Activated T-helper 1 cell treated with anti-CD3 and anti-CD28 coated beads, Interleukin-12 subunit alpha, Interleukin-12 subunit beta, Interleukin-2, Interleukin-4 antibody, amounts not matched to agents 30 ng/mL and 10 ng/mL and 1 ng/mL, durations not matched to agents 14 hours and 24 hours and 36 hours (primary cell): ENCODE data around the gene RAC3. TPM values are rescaled to one million over a fixed set of nuclear protein-coding genes. Genes with fewer than 3 reads are reported as not detected.

Source experiments
- DNase-seq: peaks from one replicate; pipeline ENCODE4 v3.0.0; 2021; ENCODE audit warnings: low spot score
- H3K27ac Mint-ChIP-seq: one replicate; pipeline ENCODE4 v1.8.0; 2021; ENCODE audit warnings: mild to moderate bottlenecking, mixed read lengths
- H3K27me3 Mint-ChIP-seq: one replicate; pipeline ENCODE4 v1.8.0; 2022; ENCODE audit warnings: mild to moderate bottlenecking, moderate library complexity, mixed read lengths; ENCODE audit not compliant: insufficient read depth
- H3K36me3 Mint-ChIP-seq: one replicate; pipeline ENCODE4 v1.8.0; 2021; ENCODE audit warnings: low read depth, mixed read lengths
- H3K4me1 Mint-ChIP-seq: one replicate; pipeline ENCODE4 v1.8.0; 2021; ENCODE audit warnings: low read depth, mixed read lengths
- H3K4me3 Mint-ChIP-seq: one replicate; pipeline ENCODE4 v1.8.0; 2021; ENCODE audit warnings: mild to moderate bottlenecking, moderate library complexity, mixed read lengths
- H3K9me3 Mint-ChIP-seq: one replicate; pipeline ENCODE4 v1.8.0; 2021; ENCODE audit warnings: mixed read lengths
- intact Hi-C: fragments of 100-400 bp; cut with micrococcal nuclease; formaldehyde crosslinking; loops from one replicate; pipeline ENCODE4 v1.15.1; 2024
- total RNA-seq: library from RNA; stranded (reverse); gene quantifications from 2 replicates; pipeline ENCODE4 v1.2.3, GENCODE V29; 2022

Gene RAC3
- total RNA-seq, 1 donor from 2014 or later: 9.4 TPM

GRCh38 chr17:82018989-82019689 lies 12.3 kb upstream of the RAC3 start:
- H3K9me3 Mint-ChIP-seq: no peaks in the 10 kb centered on the region
- no peak overlapping the region for H3K4me3 Mint-ChIP-seq
- no peak overlapping the region for H3K27ac Mint-ChIP-seq
- peaks cover 3% of the 10 kb centered on the region for H3K36me3 Mint-ChIP-seq
- no peak for DNase-seq
- peaks cover 14% of the 10 kb centered on the region for H3K4me1 Mint-ChIP-seq
- intact Hi-C loops: no loop called here
- no peaks in the 10 kb centered on the region for H3K27me3 Mint-ChIP-seq

GRCh38 chr17:82019690-82020571 lies 11.5 kb upstream of the RAC3 start:
- peak overlapping the region; percentile 30 for H3K4me3 Mint-ChIP-seq

GRCh38 chr17:82020572-82021106 lies 10.8 kb upstream of the RAC3 start:
- intact Hi-C loops: loop anchor here (1.0 to 10.0 kb wide), 4 partner anchors 47 to 308 kb away; partner anchors contain the start of genes DUS1L and SLC25A10
- Mint-ChIP-seq H3K36me3 (peaks cover 3% of the 10 kb centered on the region), H3K9me3 (no peaks in the 10 kb centered on the region), H3K27me3 (no peaks in the 10 kb centered on the region), H3K4me1 (peaks cover 15% of the 10 kb centered on the region), H3K27ac (no peak overlapping the region), H3K4me3 (peak overlapping the region; percentile 30)
- no peak for DNase-seq

More at GRCh38 chr17:82019690-82020571, 11.5 kb upstream of the RAC3 start:
- peaks cover 3% of the 10 kb centered on the region for H3K36me3 Mint-ChIP-seq
- H3K27me3 Mint-ChIP-seq: no peaks in the 10 kb centered on the region
- DNase-seq: peak; percentile 57
- no peak overlapping the region for H3K27ac Mint-ChIP-seq
- intact Hi-C loops: loop anchor here (1.0 to 10.0 kb wide), 4 partner anchors 47 to 308 kb away; partner anchors contain the start of genes DUS1L and SLC25A10
- H3K9me3 Mint-ChIP-seq: no peaks in the 10 kb centered on the region
- H3K4me1 Mint-ChIP-seq: peaks cover 15% of the 10 kb centered on the region

GRCh38 chr17:82021107-82021899 lies 10.2 kb upstream of the RAC3 start:
- intact Hi-C loops: loop anchor here (5.0 to 10.0 kb wide), 3 partner anchors 46 to 309 kb away; partner anchors contain the start of genes DUS1L and SLC25A10

GRCh38 chr17:82021900-82022309 lies 9.6 kb upstream of the RAC3 start:
- intact Hi-C loops: loop anchor here (2.0 to 10.0 kb wide), 6 partner anchors 45 to 695 kb away; partner anchors contain the start of genes DUS1L, FN3KRP, MAFG and P4HB
- no peaks in the 10 kb centered on the region for H3K27me3 Mint-ChIP-seq
- peak overlapping the region; percentile 68 for H3K27ac Mint-ChIP-seq
- no peaks in the 10 kb centered on the region for H3K9me3 Mint-ChIP-seq
- H3K36me3 Mint-ChIP-seq: peaks cover 3% of the 10 kb centered on the region
- peak overlapping the region; percentile 90 for H3K4me3 Mint-ChIP-seq
- peaks cover 15% of the 10 kb centered on the region for H3K4me1 Mint-ChIP-seq
- DNase-seq: no peak

More at GRCh38 chr17:82021107-82021899, 10.2 kb upstream of the RAC3 start:
- no peaks in the 10 kb centered on the region for H3K9me3 Mint-ChIP-seq
- peak; percentile 31 for DNase-seq
- H3K36me3 Mint-ChIP-seq: peaks cover 3% of the 10 kb centered on the region
- peaks cover 15% of the 10 kb centered on the region for H3K4me1 Mint-ChIP-seq
- H3K4me3 Mint-ChIP-seq: peak overlapping the region; percentile 90
- H3K27me3 Mint-ChIP-seq: no peaks in the 10 kb centered on the region
- H3K27ac Mint-ChIP-seq: peak overlapping the region; percentile 68

- H3K36me3 Mint-ChIP-seq: peaks cover 3% of the 10 kb centered on the region
- no peak for DNase-seq
- H3K9me3 Mint-ChIP-seq: no peaks in the 10 kb centered on the region
- H3K27ac Mint-ChIP-seq: peak within 1 kb of the TSS; percentile 68
- peaks cover 15% of the 10 kb centered on the region for H3K4me1 Mint-ChIP-seq
- H3K27me3 Mint-ChIP-seq: no peaks in the 10 kb centered on the region
- H3K4me3 Mint-ChIP-seq: peak within 1 kb of the TSS; percentile 90
- intact Hi-C loops: loop anchor here (2.0 to 10.0 kb wide), 6 partner anchors 45 to 694 kb away; partner anchors contain the start of genes DUS1L, FN3KRP, MAFG and P4HB
These were observed 9.0 kb upstream of the RAC3 start, which contains the start of gene CENPX for GRCh38 chr17:82022310-82022980. Gene CENPX (minus strand): TSS chr17:82022878. CDS start chr17:82022861, 17 bp downstream.

GRCh38 chr17:82022981-82023446 lies 8.5 kb upstream of the RAC3 start, which contains the start of gene LRRC45:
Gene LRRC45 (plus strand): TSS chr17:82023305. CDS start chr17:82023644, 339 bp downstream.
- intact Hi-C loops: loop anchor here (1.0 to 10.0 kb wide), 11 partner anchors 8 to 694 kb away; partner anchors contain the start of genes ASPSCR1, DCXR, DUS1L and FASN
- no peaks in the 10 kb centered on the region for H3K27me3 Mint-ChIP-seq

GRCh38 chr17:82023447-82024241 lies 7.8 kb upstream of the RAC3 start:
- H3K27ac Mint-ChIP-seq: peak overlapping the region; percentile 44
- H3K9me3 Mint-ChIP-seq: no peaks in the 10 kb centered on the region
- DNase-seq: no peak
- H3K27me3 Mint-ChIP-seq: no peaks in the 10 kb centered on the region
- peaks cover 15% of the 10 kb centered on the region for H3K4me1 Mint-ChIP-seq
- H3K36me3 Mint-ChIP-seq: peaks cover 3% of the 10 kb centered on the region
- peak overlapping the region; percentile 85 for H3K4me3 Mint-ChIP-seq
- intact Hi-C loops: loop anchor here (1.0 to 10.0 kb wide), 11 partner anchors 8 to 693 kb away; partner anchors contain the start of genes ASPSCR1, DCXR, DUS1L and FASN

More at GRCh38 chr17:82022981-82023446, 8.5 kb upstream of the RAC3 start, which contains the start of gene LRRC45:
- peak; percentile 100 for DNase-seq
- H3K27ac Mint-ChIP-seq: peak within 1 kb of the TSS; percentile 68
- peaks cover 3% of the 10 kb centered on the region for H3K36me3 Mint-ChIP-seq
- H3K4me3 Mint-ChIP-seq: peak within 1 kb of the TSS; percentile 90
- H3K4me1 Mint-ChIP-seq: peaks cover 15% of the 10 kb centered on the region
- no peaks in the 10 kb centered on the region for H3K9me3 Mint-ChIP-seq

- intact Hi-C loops: loop anchor here (5.0 to 10.0 kb wide), 3 partner anchors 42 to 313 kb away; partner anchors contain the start of genes DUS1L and SLC25A10
- Mint-ChIP-seq H3K9me3 (no peaks in the 10 kb centered on the region), H3K4me1 (peaks cover 15% of the 10 kb centered on the region), H3K27ac (no peak overlapping the region), H3K36me3 (peaks cover 5% of the 10 kb centered on the region), H3K27me3 (no peaks in the 10 kb centered on the region), H3K4me3 (no peak overlapping the region)
- DNase-seq: no peak
These were observed 6.6 kb upstream of the RAC3 start for GRCh38 chr17:82024859-82025258.

GRCh38 chr17:82025401-82026107 lies 5.9 kb upstream of the RAC3 start:
- no peaks in the 10 kb centered on the region for H3K9me3 Mint-ChIP-seq
- H3K4me3 Mint-ChIP-seq: peak overlapping the region; percentile 11
- H3K4me1 Mint-ChIP-seq: peaks cover 15% of the 10 kb centered on the region
- DNase-seq: no peak
- H3K27me3 Mint-ChIP-seq: no peaks in the 10 kb centered on the region
- H3K27ac Mint-ChIP-seq: no peak overlapping the region
- peaks cover 5% of the 10 kb centered on the region for H3K36me3 Mint-ChIP-seq
- intact Hi-C loops: loop anchor here (10.0 kb wide), 1 partner anchor 269 kb away; no protein-coding TSS in a partner anchor
